PC-9 (cell line): ENCODE measurements around the gene GOLGA3. TPM values are rescaled to one million over a fixed set of nuclear protein-coding genes. Genes with fewer than 3 reads are reported as not detected.

ENCODE experiments used
- BruUV-seq: library from RNA; stranded (reverse); fragments of 400-500 nt; replicated peaks from 2 replicates; lab custom pipeline; 2021; lab: Mats Ljungman, UMichigan
- CTCF ChIA-PET: fragments of 300-600 bp; sonication (Branson Sonifier 250); formaldehyde crosslinking; loops from one replicate; lab custom pipeline; 2022; ENCODE audit warnings: antibody characterized with exemption; lab: Charles Lee
- POLR2A ChIA-PET: fragments of 300-600 bp; sonication (Branson Sonifier 250); formaldehyde crosslinking; loops from one replicate; lab custom pipeline; 2022; ENCODE audit warnings: antibody characterized with exemption; ENCODE audit not compliant: unreplicated experiment; lab: Charles Lee
- DNase-seq, 2 experiments: peaks; one replicate each; pipeline versions ENCODE4 v3.0.0 to v3.0.0-alpha.2; 2015 to 2022; ENCODE audit warnings: mixed read lengths in 1 of 2
- H2AFZ ChIP-seq: fragments of 200-600 bp; sonication (generic); 2 replicates; pipeline ENCODE4 v1.8.1; 2017; ENCODE audit warnings: antibody characterized with exemption
- H3F3A ChIP-seq: fragments of 200-600 bp; sonication (generic); 2 replicates; pipeline ENCODE4 v1.8.1; 2017; ENCODE audit warnings: antibody characterized with exemption, mild to moderate bottlenecking, low read depth; ENCODE audit not compliant: insufficient read depth
- H3K27ac ChIP-seq: fragments of 200-600 bp; sonication (generic); 2 replicates; pipeline ENCODE4 v1.6.1; 2016; ENCODE audit warnings: mixed run types
- H3K27me3 ChIP-seq: fragments of 200-600 bp; sonication (generic); 2 replicates; pipeline ENCODE4 v1.6.1; 2016; ENCODE audit warnings: low read depth, mixed run types; ENCODE audit not compliant: insufficient read depth
- H3K36me3 ChIP-seq: fragments of 200-600 bp; sonication (generic); 2 replicates; pipeline ENCODE4 v1.6.1; 2016; ENCODE audit warnings: low read depth, mixed run types
- H3K4me1 ChIP-seq: fragments of 200-600 bp; sonication (generic); replicated peaks from 2 replicates; pipeline ENCODE4 v1.6.1; 2016; ENCODE audit warnings: mixed run types; ENCODE audit not compliant: insufficient read depth
- H3K4me2 ChIP-seq: fragments of 200-600 bp; sonication (generic); 2 replicates; pipeline ENCODE4 v1.6.1; 2017; ENCODE audit warnings: mixed run types
- H3K4me3 ChIP-seq: fragments of 200-600 bp; sonication (generic); 2 replicates; pipeline ENCODE4 v1.6.1; 2016; ENCODE audit warnings: mixed run types
- H3K79me2 ChIP-seq: fragments of 200-600 bp; sonication (generic); 2 replicates; pipeline ENCODE4 v1.6.1; 2017; ENCODE audit warnings: low read depth, mixed run types
- H3K9me2 ChIP-seq: fragments of 200-600 bp; sonication (generic); 2 replicates; pipeline ENCODE4 v1.8.1; 2017; ENCODE audit warnings: mild to moderate bottlenecking; ENCODE audit not compliant: insufficient read depth
- H3K9me3 ChIP-seq: fragments of 200-600 bp; sonication (generic); 2 replicates; pipeline ENCODE4 v1.8.1; 2016; ENCODE audit warnings: low read depth; ENCODE audit not compliant: insufficient read depth
- H4K20me1 ChIP-seq: fragments of 200-600 bp; sonication (generic); 2 replicates; pipeline ENCODE4 v1.8.1; 2017; ENCODE audit not compliant: insufficient read depth
- EZH2 ChIP-seq: fragments of 200-600 bp; sonication (generic); IDR thresholded peaks from 2 replicates; pipeline ENCODE4 v1.8.0; 2017; ENCODE audit warnings: antibody characterized with exemption, low read depth
- intact Hi-C: fragments of 100-400 bp; cut with micrococcal nuclease; formaldehyde crosslinking; loops from one replicate; pipeline ENCODE4 v1.10.0; 2022; ENCODE audit not compliant: unreplicated experiment
- total RNA-seq: library from RNA; stranded (reverse); gene quantifications from 2 replicates; pipeline ENCODE4 v1.2.3, GENCODE V29; 2021
- TF ChIP-seq, protein P1 (sequence below): fragments of 200-600 bp; sonication (generic); conservative IDR thresholded peaks from 2 replicates; pipeline ENCODE4 v1.6.1; 2017; ENCODE audit warnings: mixed run types, antibody characterized with exemption, mild to moderate bottlenecking, moderate library complexity

GOLGA3 gene
- total RNA-seq, 1 experiment from 2014 or later: 69.3 TPM

GRCh38 chr12:132827763-132828703, 636 bp downstream of the GOLGA3 start:
- BruUV-seq: TSS peak; percentile 83
- peaks cover 13% of the 10 kb centered on the region; the same call in 1 of the 2 replicates for H3K4me1 ChIP-seq
- intact Hi-C loops: loop anchor here (2.0 kb wide), 1 partner anchor 129 kb away; the partner anchor contains the start of gene ZNF605
- no peak for TF ChIP-seq EZH2
- TF ChIP-seq, protein P1, sequence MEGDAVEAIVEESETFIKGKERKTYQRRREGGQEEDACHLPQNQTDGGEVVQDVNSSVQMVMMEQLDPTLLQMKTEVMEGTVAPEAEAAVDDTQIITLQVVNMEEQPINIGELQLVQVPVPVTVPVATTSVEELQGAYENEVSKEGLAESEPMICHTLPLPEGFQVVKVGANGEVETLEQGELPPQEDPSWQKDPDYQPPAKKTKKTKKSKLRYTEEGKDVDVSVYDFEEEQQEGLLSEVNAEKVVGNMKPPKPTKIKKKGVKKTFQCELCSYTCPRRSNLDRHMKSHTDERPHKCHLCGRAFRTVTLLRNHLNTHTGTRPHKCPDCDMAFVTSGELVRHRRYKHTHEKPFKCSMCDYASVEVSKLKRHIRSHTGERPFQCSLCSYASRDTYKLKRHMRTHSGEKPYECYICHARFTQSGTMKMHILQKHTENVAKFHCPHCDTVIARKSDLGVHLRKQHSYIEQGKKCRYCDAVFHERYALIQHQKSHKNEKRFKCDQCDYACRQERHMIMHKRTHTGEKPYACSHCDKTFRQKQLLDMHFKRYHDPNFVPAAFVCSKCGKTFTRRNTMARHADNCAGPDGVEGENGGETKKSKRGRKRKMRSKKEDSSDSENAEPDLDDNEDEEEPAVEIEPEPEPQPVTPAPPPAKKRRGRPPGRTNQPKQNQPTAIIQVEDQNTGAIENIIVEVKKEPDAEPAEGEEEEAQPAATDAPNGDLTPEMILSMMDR: no peak
- POLR2A ChIA-PET: interaction anchor here (0.6 kb wide), 1 partner anchor 72 kb away, joined by 6 read pairs; no protein-coding TSS in a partner anchor
- H3K4me3 ChIP-seq: peak overlapping the region; percentile 92
- H3K4me2 ChIP-seq: peak overlapping the region; percentile 91
- peak overlapping the region; percentile 91 for H3K27ac ChIP-seq
- DNase-seq: peak; percentile 29 to 70
- no peaks in the 10 kb centered on the region for H3K27me3 ChIP-seq
- H4K20me1 ChIP-seq: peaks cover 39% of the 10 kb centered on the region
- peak overlapping the region; percentile 92; the same call in 1 of the 2 replicates for H2AFZ ChIP-seq
- H3K9me2 ChIP-seq: no peaks in the 10 kb centered on the region
- H3K9me3 ChIP-seq: no peaks in the 10 kb centered on the region
- H3K36me3 ChIP-seq: peaks cover 6% of the 10 kb centered on the region
- CTCF ChIA-PET: interaction anchor here (0.7 kb wide), 1 partner anchor 183 kb away, joined by 4 read pairs; no protein-coding TSS in a partner anchor
- H3F3A ChIP-seq: no peaks in the 10 kb centered on the region; the same call in 1 of the 2 replicates
- peaks cover 46% of the 10 kb centered on the region for H3K79me2 ChIP-seq

DNA sequence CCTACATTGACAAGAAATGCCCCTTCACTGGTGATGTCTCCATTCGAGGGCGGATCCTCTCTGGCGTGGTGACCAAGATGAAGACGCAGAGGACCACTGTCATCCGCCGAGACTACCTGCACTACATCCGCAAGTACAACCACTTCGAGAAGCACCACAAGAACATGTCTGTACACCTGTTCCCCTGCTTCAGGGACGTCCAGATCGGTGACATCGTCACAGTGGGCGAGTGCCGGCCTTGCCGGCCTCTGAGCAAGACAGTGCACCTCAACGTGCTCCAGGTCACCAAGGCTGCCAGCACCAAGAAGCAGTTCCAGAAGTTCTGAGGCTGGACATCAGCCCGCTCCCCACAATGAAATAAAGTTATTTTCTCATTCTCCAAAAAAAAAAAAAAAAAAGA, 2.8 kb downstream of the GOLGA3 start:
- intact Hi-C loops: no loop called here
- BruUV-seq: no TSS peak
- H3K4me1 ChIP-seq: peaks cover 13% of the 10 kb centered on the region; the same call in 1 of the 2 replicates
- H3K27ac ChIP-seq: no peak overlapping the region
- no peak for TF ChIP-seq EZH2
- TF ChIP-seq, protein P1: no peak
- H3K79me2 ChIP-seq: peaks cover 46% of the 10 kb centered on the region
- no peak for DNase-seq
- H3K4me3 ChIP-seq: no peak overlapping the region
- no peak overlapping the region for H3K4me2 ChIP-seq
- ChIA-PET POLR2A (no interaction called here), CTCF (no interaction called here)
- H3K9me3 ChIP-seq: no peaks in the 10 kb centered on the region
- H3F3A ChIP-seq: no peaks in the 10 kb centered on the region; the same call in 1 of the 2 replicates
- no peak overlapping the region for H2AFZ ChIP-seq
- H3K36me3 ChIP-seq: peaks cover 6% of the 10 kb centered on the region
- H3K27me3 ChIP-seq: no peaks in the 10 kb centered on the region
- no peaks in the 10 kb centered on the region for H3K9me2 ChIP-seq
- H4K20me1 ChIP-seq: peaks cover 39% of the 10 kb centered on the region

GRCh38 chr12:132825089-132825488, 3.6 kb downstream of the GOLGA3 start:
- no peak overlapping the region for H3K4me2 ChIP-seq
- intact Hi-C loops: no loop called here
- POLR2A ChIA-PET: no interaction called here

More at GRCh38 chr12:132825089-132825488, 3.6 kb downstream of the GOLGA3 start:
- peaks cover 46% of the 10 kb centered on the region for H3K79me2 ChIP-seq
- no peaks in the 10 kb centered on the region for H3K9me2 ChIP-seq
- peaks cover 6% of the 10 kb centered on the region for H3K36me3 ChIP-seq
- H4K20me1 ChIP-seq: peaks cover 39% of the 10 kb centered on the region
- H2AFZ ChIP-seq: no peak overlapping the region
- CTCF ChIA-PET: no interaction called here
- no peak for DNase-seq
- H3K27me3 ChIP-seq: no peaks in the 10 kb centered on the region
- no TSS peak for BruUV-seq
- no peaks in the 10 kb centered on the region for H3K9me3 ChIP-seq
- TF ChIP-seq, protein P1: no peak
- no peak for TF ChIP-seq EZH2
- H3K4me3 ChIP-seq: no peak overlapping the region
- no peak overlapping the region for H3K27ac ChIP-seq
- H3F3A ChIP-seq: no peaks in the 10 kb centered on the region; the same call in 1 of the 2 replicates
- H3K4me1 ChIP-seq: peaks cover 13% of the 10 kb centered on the region; the same call in 1 of the 2 replicates
